Measurements from ENCODE around the gene NPRL2. TPM values are rescaled to one million over a fixed set of nuclear protein-coding genes. Genes with fewer than 3 reads are reported as not detected.
A peak's percentile ranks its signal among the peaks of the same experiment; 100 is the strongest.

NPRL2 gene
- total RNA-seq, 1 experiment from 2014 or later = 35.4 TPM

DNA sequence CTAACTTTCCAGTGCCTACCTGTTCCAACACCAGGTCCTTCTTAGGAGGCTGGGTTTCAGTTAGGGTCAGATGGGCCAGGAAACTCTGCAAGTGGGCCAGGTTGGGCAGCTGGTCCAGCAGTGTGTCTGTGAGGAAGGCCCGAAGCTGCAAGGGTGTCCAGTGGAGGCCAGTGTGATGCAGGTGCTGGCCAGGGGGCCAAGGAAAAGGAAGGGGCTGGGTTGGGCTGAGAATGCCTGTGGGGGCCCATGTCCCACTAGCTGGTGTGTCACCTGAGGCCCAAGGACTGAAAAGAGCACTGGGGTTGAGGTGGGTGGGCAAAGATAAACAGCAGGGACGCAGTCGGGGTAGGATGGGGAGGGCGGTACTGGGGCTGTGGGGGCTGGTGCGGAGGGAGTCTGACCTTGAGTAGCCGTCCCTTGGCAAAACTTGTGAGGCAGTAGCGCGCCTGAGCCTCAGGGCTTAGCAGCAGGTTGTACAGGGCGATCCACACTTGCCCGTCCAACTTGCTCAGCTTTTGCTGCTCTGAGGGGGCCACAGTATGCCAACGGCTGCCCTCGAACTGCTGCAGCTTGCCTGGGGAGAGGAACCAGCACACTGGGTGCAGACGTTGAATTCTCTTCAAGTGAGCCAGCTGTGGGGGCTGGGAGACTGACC is 8.5 kb downstream of the NPRL2 start:
- BruUV-seq (replicated peaks) = no TSS peak
- ATAC-seq (no peak), DNase-seq (ENCODE audit: low read depth, low spot score) (no peak)
- H3K9ac ChIP-seq (ENCODE audit: low read length) = 0 out of 2 replicates have a peak overlapping the region, but pooled peaks have one; percentile 98
- H3K4me3 ChIP-seq (replicated peaks in 1 of 2; ENCODE audit: low read depth in 1 of 2, low read length in 2 of 2) = no peak overlapping the region
- peak overlapping the region; percentile 95 for H3K4me2 ChIP-seq (ENCODE audit: low read length)
- peaks cover 28 to 62% of the 10 kb centered on the region in 2 experiments for H3K4me1 ChIP-seq (ENCODE audit: control insufficient read depth in 1 of 2, insufficient read depth in 2 of 2, low read length in 2 of 2)
- H2AFZ ChIP-seq (ENCODE audit: low read depth, low read length, poor library complexity, severe bottlenecking) = no peak overlapping the region
- POLR2A ChIA-PET = no interaction called here
- H3K27ac ChIP-seq (ENCODE audit: low read depth, low read length) = no peak overlapping the region
- H3K36me3 ChIP-seq (ENCODE audit: control insufficient read depth in 1 of 2, insufficient read depth in 2 of 2, low read length in 2 of 2) = no peaks in the 10 kb centered on the region
- no peak for TF ChIP-seq JUND (IDR thresholded peaks at IDR 0.05)
- TF ChIP-seq, protein P1, sequence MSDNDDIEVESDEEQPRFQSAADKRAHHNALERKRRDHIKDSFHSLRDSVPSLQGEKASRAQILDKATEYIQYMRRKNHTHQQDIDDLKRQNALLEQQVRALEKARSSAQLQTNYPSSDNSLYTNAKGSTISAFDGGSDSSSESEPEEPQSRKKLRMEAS (IDR thresholded peaks at IDR 0.05) = no peak
- no peak for TF ChIP-seq EGR1 (IDR thresholded peaks at IDR 0.05; ENCODE audit: low read depth)
- TF ChIP-seq, protein P2, sequence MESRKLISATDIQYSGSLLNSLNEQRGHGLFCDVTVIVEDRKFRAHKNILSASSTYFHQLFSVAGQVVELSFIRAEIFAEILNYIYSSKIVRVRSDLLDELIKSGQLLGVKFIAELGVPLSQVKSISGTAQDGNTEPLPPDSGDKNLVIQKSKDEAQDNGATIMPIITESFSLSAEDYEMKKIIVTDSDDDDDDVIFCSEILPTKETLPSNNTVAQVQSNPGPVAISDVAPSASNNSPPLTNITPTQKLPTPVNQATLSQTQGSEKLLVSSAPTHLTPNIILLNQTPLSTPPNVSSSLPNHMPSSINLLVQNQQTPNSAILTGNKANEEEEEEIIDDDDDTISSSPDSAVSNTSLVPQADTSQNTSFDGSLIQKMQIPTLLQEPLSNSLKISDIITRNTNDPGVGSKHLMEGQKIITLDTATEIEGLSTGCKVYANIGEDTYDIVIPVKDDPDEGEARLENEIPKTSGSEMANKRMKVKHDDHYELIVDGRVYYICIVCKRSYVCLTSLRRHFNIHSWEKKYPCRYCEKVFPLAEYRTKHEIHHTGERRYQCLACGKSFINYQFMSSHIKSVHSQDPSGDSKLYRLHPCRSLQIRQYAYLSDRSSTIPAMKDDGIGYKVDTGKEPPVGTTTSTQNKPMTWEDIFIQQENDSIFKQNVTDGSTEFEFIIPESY (IDR thresholded peaks at IDR 0.05; ENCODE audit: extremely low read depth, insufficient replicate concordance, low read length) = no peak
- TF ChIP-seq POLR2A (IDR thresholded peaks at IDR 0.05; ENCODE audit: borderline replicate concordance, extremely low read depth, insufficient read depth, insufficient read length) = no peak
- no peak for TF ChIP-seq SIN3A (IDR thresholded peaks at IDR 0.05; ENCODE audit: low read depth)
- TF ChIP-seq EZH2phosphoT487 (IDR thresholded peaks at IDR 0.05; ENCODE audit: borderline replicate concordance) = no peak
- H3K79me2 ChIP-seq (ENCODE audit: insufficient read depth, low read length) = peaks cover 22% of the 10 kb centered on the region
- H4K20me1 ChIP-seq (ENCODE audit: insufficient read depth) = no peaks in the 10 kb centered on the region
- RAD21 ChIA-PET (ENCODE audit: low non-redundant PET in 1 of 2, low total read pairs in 2 of 2, uncharacterized antibody in 2 of 2, unreplicated experiment in 2 of 2) = no interaction called here
- no peaks in the 10 kb centered on the region for H3K9me2 ChIP-seq (ENCODE audit: insufficient read depth)
- intact Hi-C loops (cut with micrococcal nuclease) = no loop called here
- no peaks in the 10 kb centered on the region for H3K9me3 ChIP-seq (ENCODE audit: control insufficient read depth in 1 of 2, insufficient read depth in 1 of 2, low read depth in 1 of 2, low read length in 2 of 2)
- CTCF ChIA-PET = no interaction called here
- no peaks in the 10 kb centered on the region for H3K27me3 ChIP-seq (ENCODE audit: insufficient read depth, low read length)

GRCh38 chr3:50341537-50341936 is 9.0 kb downstream of the NPRL2 start:
- no peaks in the 10 kb centered on the region for H4K20me1 ChIP-seq (ENCODE audit: insufficient read depth)
- H2AFZ ChIP-seq (ENCODE audit: low read depth, low read length, poor library complexity, severe bottlenecking) = no peak overlapping the region
- POLR2A ChIA-PET = interaction anchor here (0.8 to 1.3 kb wide), 2 partner anchors 9 to 40 kb away, joined by 3 to 11 read pairs; partner anchors contain the start of genes CYB561D2 and NPRL2
- no peaks in the 10 kb centered on the region for H3K9me2 ChIP-seq (ENCODE audit: insufficient read depth)
- H3K9me3 ChIP-seq (ENCODE audit: control insufficient read depth in 1 of 2, insufficient read depth in 1 of 2, low read depth in 1 of 2, low read length in 2 of 2) = no peaks in the 10 kb centered on the region
- H3K27me3 ChIP-seq (ENCODE audit: insufficient read depth, low read length) = no peaks in the 10 kb centered on the region
- peaks cover 28 to 56% of the 10 kb centered on the region in 2 experiments for H3K4me1 ChIP-seq (ENCODE audit: control insufficient read depth in 1 of 2, insufficient read depth in 2 of 2, low read length in 2 of 2)
- peak overlapping the region; percentile 98 for H3K9ac ChIP-seq (ENCODE audit: low read length)
- peak overlapping the region; percentile 62 to 89 for H3K4me3 ChIP-seq (replicated peaks in 1 of 2; ENCODE audit: low read depth in 1 of 2, low read length in 2 of 2)
- H3K4me2 ChIP-seq (ENCODE audit: low read length) = peak overlapping the region; percentile 95
- RAD21 ChIA-PET (ENCODE audit: low non-redundant PET in 1 of 2, low total read pairs in 2 of 2, uncharacterized antibody in 2 of 2, unreplicated experiment in 2 of 2) = no interaction called here
- CTCF ChIA-PET = no interaction called here
- no peak overlapping the region for H3K27ac ChIP-seq (ENCODE audit: low read depth, low read length)
- intact Hi-C loops (cut with micrococcal nuclease) = no loop called here
- no TSS peak for BruUV-seq (replicated peaks)
- H3K79me2 ChIP-seq (ENCODE audit: insufficient read depth, low read length) = peaks cover 28% of the 10 kb centered on the region
- peaks cover 0 to 3% of the 10 kb centered on the region in 2 experiments; a peak in 1 of 4 replicates for H3K36me3 ChIP-seq (ENCODE audit: control insufficient read depth in 1 of 2, insufficient read depth in 2 of 2, low read length in 2 of 2)
- TF ChIP-seq ELF1 (IDR thresholded peaks at IDR 0.05; ENCODE audit: borderline replicate concordance, low read depth) (no peak), CTCF (IDR thresholded peaks at IDR 0.05 in 2 of 3, conservative IDR thresholded peaks at IDR 0.05 in 1 of 3; ENCODE audit: borderline replicate concordance in 1 of 3, insufficient read depth in 1 of 3, low read depth in 2 of 3, low read length in 2 of 3) (no peak), CBX3 (IDR thresholded peaks at IDR 0.05; ENCODE audit: low read depth) (no peak), ZFX (IDR thresholded peaks at IDR 0.05) (no peak), POLR2A (IDR thresholded peaks at IDR 0.05; ENCODE audit: borderline replicate concordance, extremely low read depth, insufficient read depth, insufficient read length) (no peak), YY1 (IDR thresholded peaks at IDR 0.05; ENCODE audit: extremely low read depth, insufficient replicate concordance, low read depth, low read length) (no peak), SP1 (IDR thresholded peaks at IDR 0.05; ENCODE audit: low read depth) (no peak), SRF (IDR thresholded peaks at IDR 0.05; ENCODE audit: low read depth) (no peak)
- TF ChIP-seq, protein P1 (IDR thresholded peaks at IDR 0.05) = no peak
- DNase-seq (ENCODE audit: low read depth, low spot score) (no peak), ATAC-seq (no peak)
